RWPE2 (cell line): Measurements from ENCODE around the gene NCAN.

ENCODE experiments used
- ATAC-seq: fragments of 200-7000 bp; cut with Tn5 transposase; 3 replicates; pipeline ENCODE4 v1.9.1; 2021; ENCODE audit warnings: low read depth
- DNase-seq: peaks from one replicate; pipeline ENCODE4 v3.0.0-alpha.2; 2020; ENCODE audit warnings: low spot score
- H3K27ac ChIP-seq: fragments of 450-650 bp; 2 replicates; pipeline ENCODE4 v1.5.1; 2017; ENCODE audit warnings: mild to moderate bottlenecking; ENCODE audit not compliant: poor library complexity, severe bottlenecking
- H3K27me3 ChIP-seq: fragments of 250-450 bp; sonication (Bioruptor Pico); 2 replicates; pipeline ENCODE4 v1.5.1; 2021; ENCODE audit warnings: mild to moderate bottlenecking, moderate library complexity; ENCODE audit not compliant: insufficient read depth, poor library complexity, severe bottlenecking
- H3K36me3 ChIP-seq: fragments of 250-450 bp; sonication (Bioruptor Pico); 2 replicates; pipeline ENCODE4 v1.5.1; 2020; ENCODE audit warnings: low read depth, mild to moderate bottlenecking, moderate library complexity
- H3K4me1 ChIP-seq: fragments of 250-450 bp; sonication (Bioruptor Pico); 2 replicates; pipeline ENCODE4 v1.5.1; 2021; ENCODE audit warnings: mild to moderate bottlenecking, moderate library complexity; ENCODE audit not compliant: insufficient read depth, poor library complexity, severe bottlenecking
- H3K4me3 ChIP-seq: fragments of 250-450 bp; sonication (Bioruptor Pico); 2 replicates; pipeline ENCODE4 v1.5.1; 2021; ENCODE audit warnings: mild to moderate bottlenecking, moderate library complexity; ENCODE audit not compliant: severe bottlenecking
- H3K9me3 ChIP-seq: fragments of 250-450 bp; sonication (Bioruptor Pico); 2 replicates; pipeline ENCODE4 v1.5.1; 2021; ENCODE audit warnings: mild to moderate bottlenecking, moderate library complexity; ENCODE audit not compliant: severe bottlenecking
- CTCF ChIP-seq: fragments of 450-650 bp; IDR thresholded peaks from one replicate; pipeline ENCODE4 v1.5.1; 2017; ENCODE audit warnings: mild to moderate bottlenecking, moderate library complexity; ENCODE audit not compliant: poor library complexity, severe bottlenecking

Gene NCAN

DNA sequence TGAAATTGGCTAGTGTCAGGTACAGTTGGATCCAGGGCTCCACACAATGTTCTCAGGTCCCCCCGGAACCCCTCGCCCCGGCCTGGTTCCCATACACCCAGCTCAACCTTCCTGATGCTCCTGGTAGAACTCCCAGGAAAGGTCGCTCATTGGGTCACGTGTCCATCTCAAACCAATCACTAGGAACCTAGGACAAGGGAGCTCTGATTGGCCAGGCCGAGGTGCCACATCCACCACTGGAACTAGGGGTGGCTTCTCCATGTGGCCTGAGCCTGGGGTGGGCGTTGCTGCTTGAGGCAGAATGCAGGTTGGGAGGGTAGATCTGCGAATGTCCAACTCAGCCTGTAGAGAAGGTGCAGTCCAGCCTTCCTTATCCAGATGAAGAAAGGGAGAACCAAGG lies 34.8 kb upstream of the NCAN start:
- Histone ChIP-seq H3K27ac (no peak overlapping the region), H3K27me3 (no peaks in the 10 kb centered on the region), H3K36me3 (peaks cover 12% of the 10 kb centered on the region), H3K4me1 (no peaks in the 10 kb centered on the region), H3K9me3 (no peaks in the 10 kb centered on the region), H3K4me3 (no peak overlapping the region)
- DNase-seq (no peak), ATAC-seq (no peak)
- no peak for TF ChIP-seq CTCF

DNA sequence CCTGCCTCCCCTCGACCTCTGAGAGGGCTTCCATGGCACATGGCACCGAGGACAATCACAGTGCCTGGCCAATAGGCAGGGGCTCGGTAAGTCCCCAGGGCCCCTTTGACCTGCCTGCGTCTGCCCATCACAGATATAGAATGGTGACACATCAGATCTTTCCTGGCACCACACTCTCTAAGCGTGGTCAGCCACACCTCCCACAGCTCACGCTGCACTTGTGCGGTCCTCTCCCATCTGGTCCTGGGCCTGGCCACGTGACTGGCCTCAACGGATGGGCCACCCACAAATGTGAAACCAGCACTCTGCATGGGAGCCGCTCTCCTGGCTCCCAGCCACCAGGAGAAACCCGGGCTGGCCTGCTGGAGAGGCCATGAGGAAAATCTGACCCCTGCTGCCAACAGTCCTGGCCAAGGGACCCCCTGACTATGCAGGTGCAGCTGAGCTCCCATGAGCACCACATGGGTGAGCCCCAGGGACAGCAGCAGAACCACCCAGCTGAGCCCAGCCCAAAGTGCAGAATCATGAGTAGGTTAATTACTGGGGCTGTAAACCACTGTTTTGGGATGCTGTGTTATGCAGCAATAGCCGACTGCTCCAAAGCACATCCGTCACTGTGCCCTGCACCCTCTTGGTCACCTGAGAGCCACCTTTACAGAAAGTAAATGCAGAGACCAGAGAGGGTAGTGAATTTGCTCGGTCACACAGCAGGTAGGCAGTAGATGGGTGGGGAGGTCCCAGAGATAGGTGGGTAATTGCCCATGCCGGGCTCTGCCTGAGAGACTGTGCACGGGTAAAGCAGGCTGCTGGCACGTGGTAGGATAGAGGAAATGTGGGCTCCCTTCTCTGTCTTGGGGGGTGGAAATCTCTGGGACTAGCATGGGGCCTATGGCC lies 32.0 kb upstream of the NCAN start:
- no peaks in the 10 kb centered on the region for H3K27me3 ChIP-seq
- H3K9me3 ChIP-seq = no peaks in the 10 kb centered on the region
- no peaks in the 10 kb centered on the region for H3K4me1 ChIP-seq
- DNase-seq (no peak), ATAC-seq (no peak)
- peaks cover 23% of the 10 kb centered on the region for H3K36me3 ChIP-seq
- H3K4me3 ChIP-seq = no peak overlapping the region
- no peak overlapping the region for H3K27ac ChIP-seq
- TF ChIP-seq CTCF = no peak

- Histone ChIP-seq H3K27me3 (no peaks in the 10 kb centered on the region), H3K4me3 (no peak overlapping the region), H3K36me3 (peaks cover 24% of the 10 kb centered on the region), H3K9me3 (no peaks in the 10 kb centered on the region), H3K27ac (no peak overlapping the region), H3K4me1 (no peaks in the 10 kb centered on the region)
- DNase-seq = no peak
- no peak for ATAC-seq
- no peak for TF ChIP-seq CTCF
These were observed 30.2 kb upstream of the NCAN start for GRCh38 chr19:19181488-19181998.

DNA sequence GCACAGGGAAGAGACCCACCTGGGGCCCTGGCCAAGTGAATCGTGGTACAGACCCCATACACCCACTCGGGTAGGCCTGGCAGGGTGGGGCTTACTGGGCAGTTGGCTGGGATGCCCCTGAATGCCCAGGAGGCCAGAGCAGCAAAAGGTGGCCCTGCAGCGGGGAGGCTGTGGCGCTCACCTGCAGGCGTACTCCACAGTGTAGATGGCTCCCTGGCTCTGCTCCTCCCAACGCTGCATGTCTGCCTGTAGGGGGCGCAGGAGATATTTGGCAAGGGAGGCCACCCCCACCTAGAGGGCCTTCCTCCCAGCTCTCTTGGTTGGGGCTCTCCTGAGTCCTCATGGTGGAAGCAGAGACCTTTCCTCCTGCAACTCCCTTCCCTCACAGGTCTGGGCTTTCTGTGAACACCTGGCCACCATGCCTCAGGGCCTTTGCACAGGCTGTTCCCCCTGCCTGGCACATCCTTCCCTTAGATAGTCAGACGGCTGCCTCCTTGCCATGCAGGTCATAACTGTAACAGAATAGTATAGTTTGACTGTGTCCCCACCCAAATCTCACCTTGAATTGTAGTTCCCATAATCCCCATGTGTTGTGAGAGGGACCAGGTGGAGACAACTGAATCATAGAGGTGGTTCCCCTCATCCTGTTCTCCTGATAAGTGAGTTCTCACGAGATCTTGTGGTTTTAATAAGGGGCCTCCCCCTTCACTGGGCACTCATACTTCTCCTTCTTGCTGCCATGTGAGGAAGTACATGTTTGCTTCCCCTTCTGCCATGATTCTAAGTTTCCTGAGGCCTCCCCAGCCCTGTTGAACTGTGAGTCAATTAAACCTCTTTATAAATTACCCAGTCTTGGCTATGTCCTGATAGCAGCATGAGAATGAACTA lies 25.7 kb upstream of the NCAN start:
- peak; percentile 68 for ATAC-seq
- Histone ChIP-seq H3K4me3 (no peak overlapping the region), H3K27me3 (no peaks in the 10 kb centered on the region), H3K9me3 (no peaks in the 10 kb centered on the region), H3K36me3 (peaks cover 22% of the 10 kb centered on the region), H3K4me1 (no peaks in the 10 kb centered on the region), H3K27ac (no peak overlapping the region)
- DNase-seq = no peak
- TF ChIP-seq CTCF = peak; percentile 55
